GM12872 (cell line): Measurements from ENCODE around the gene TM4SF20.

Experiments used
- TF ChIP-seq, protein P1 (sequence below): IDR thresholded peaks from 3 replicates; pipeline ENCODE4 v1.5.1; 2011; ENCODE audit warnings: low read depth, mild to moderate bottlenecking, low read length, moderate library complexity; ENCODE audit not compliant: insufficient read depth

Gene TM4SF20

DNA sequence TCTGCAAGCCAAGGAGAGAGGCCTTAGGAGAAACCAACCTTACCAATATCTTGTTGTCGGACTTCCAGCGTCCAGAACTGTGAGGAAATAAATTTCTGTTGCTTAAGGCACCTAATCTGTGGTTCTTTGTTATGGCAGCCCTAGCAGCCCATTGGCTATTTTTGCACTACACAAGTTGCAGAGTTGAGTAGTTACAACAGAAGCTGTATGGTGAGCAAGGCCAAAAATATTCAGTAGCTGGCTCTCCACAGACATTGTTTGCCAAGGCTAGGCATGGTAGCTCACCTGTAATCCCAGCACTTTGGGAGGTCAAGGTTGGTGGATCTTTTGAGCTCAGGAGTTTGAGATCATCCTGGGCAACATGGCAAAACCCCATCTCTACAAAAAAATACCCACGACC, 35.7 kb upstream of the TM4SF20 start:
- TF ChIP-seq, protein P1, sequence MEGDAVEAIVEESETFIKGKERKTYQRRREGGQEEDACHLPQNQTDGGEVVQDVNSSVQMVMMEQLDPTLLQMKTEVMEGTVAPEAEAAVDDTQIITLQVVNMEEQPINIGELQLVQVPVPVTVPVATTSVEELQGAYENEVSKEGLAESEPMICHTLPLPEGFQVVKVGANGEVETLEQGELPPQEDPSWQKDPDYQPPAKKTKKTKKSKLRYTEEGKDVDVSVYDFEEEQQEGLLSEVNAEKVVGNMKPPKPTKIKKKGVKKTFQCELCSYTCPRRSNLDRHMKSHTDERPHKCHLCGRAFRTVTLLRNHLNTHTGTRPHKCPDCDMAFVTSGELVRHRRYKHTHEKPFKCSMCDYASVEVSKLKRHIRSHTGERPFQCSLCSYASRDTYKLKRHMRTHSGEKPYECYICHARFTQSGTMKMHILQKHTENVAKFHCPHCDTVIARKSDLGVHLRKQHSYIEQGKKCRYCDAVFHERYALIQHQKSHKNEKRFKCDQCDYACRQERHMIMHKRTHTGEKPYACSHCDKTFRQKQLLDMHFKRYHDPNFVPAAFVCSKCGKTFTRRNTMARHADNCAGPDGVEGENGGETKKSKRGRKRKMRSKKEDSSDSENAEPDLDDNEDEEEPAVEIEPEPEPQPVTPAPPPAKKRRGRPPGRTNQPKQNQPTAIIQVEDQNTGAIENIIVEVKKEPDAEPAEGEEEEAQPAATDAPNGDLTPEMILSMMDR: no peak

DNA sequence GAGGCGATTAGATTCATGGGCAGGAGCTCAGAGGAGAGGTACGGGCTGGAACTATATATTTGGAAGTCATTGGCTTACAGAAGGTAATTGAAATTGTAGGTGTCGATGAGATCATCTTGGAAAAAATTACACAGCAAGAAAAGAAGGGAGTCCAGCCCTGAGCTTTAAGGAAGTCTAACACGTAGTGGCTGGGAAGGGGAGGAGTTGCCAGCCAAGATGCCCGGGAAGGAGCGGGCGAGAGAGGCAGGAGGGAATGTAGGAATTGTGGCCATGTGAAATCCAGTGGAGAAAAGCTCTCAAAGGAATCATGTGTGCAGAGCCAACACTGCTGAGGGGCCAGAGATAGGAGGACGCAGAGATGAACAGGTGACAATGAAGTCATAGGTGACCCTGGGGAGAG, 34.3 kb upstream of the TM4SF20 start:
- TF ChIP-seq, protein P1: no peak

DNA sequence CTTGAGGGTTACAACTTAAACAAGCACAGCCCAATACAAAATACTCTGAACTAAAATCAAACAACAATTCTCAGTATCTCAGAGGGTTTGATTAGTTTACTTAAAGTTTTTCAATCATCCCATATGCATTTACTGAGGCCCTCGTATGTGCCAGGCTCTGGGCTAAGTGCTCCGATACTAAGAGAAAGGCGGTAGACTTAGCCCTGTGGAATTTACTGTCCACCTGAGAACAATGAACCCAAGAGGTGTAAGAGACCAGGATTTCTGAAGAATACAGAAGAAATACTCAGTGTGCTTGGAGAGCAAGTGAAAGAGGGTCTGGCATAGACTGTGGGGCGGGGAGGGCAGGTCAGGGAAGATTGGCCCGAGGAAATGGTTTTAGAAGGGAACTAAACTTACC, 33.8 kb upstream of the TM4SF20 start:
- TF ChIP-seq, protein P1: no peak

DNA sequence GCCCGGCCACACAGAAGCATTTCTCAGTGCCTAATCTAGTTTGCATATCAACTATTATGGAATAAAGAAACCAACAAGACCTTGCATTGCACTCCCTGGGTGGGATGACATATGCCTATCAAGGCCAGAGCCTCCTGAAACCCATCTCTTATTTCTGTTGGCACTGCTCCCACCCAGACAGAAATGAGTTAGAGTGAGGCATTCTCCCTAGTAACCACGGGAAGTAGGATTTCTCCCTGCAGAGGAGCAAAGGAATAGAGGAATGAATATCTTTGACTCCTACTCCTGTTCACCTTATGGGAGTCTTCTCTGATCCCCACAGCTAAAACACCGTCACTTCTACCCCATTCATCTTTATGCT, 32.9 kb upstream of the TM4SF20 start:
- TF ChIP-seq, protein P1: no peak

GRCh38 chr2:227411320-227411989, 32.3 kb upstream of the TM4SF20 start:
- TF ChIP-seq, protein P1: no peak

DNA sequence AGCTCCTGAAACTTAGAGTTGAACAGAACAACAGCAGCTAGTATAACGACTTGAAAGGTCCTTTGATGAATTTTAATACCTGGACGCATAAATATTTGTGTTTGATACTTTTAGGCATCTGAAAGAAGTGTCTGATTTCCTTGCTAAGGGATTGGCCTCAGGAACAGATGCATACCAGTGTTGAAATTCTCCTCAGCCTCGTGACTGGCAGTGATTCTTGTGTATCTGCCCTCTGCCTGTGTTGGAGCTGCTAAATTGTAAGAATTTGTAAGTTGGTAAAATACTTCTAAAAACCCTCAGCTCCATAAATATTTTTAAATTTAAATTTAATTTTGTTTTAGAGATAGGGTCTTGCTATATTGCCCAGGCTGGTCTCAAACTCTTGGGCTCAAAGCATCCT, 31.1 kb upstream of the TM4SF20 start:
- TF ChIP-seq, protein P1: no peak

GRCh38 chr2:227407591-227408151, 28.6 kb upstream of the TM4SF20 start:
- TF ChIP-seq, protein P1: no peak
